SK-N-SH (cell line): ENCODE results near the gene ANHX. TPM values are rescaled to one million over a fixed set of nuclear protein-coding genes. Genes with fewer than 3 reads are reported as not detected.

Source experiments
- CTCF ChIA-PET: fragments of 300-600, 350-600 bp; formaldehyde crosslinking; extraction: SDS; loops from one replicate; lab custom pipeline; 2021; lab: Yijun Ruan, JAX
- POLR2A ChIA-PET: fragments of 350-600 bp; sonication (Branson Sonifier 250); formaldehyde crosslinking; extraction: SDS; loops from one replicate; lab custom pipeline; 2020; ENCODE audit warnings: antibody characterized with exemption, inconsistent platforms; lab: Yijun Ruan, JAX
- DNase-seq: peaks from one replicate; pipeline ENCODE4 v3.0.0; 2012
- H2AFZ ChIP-seq: fragments of 200-600 bp; sonication (generic); 2 replicates; pipeline ENCODE4 v1.8.1; 2016; ENCODE audit warnings: antibody characterized with exemption, mild to moderate bottlenecking, low read depth
- H3F3A ChIP-seq: fragments of 200-600 bp; sonication (generic); replicated peaks from 2 replicates; pipeline ENCODE3; 2016; ENCODE audit warnings: antibody characterized with exemption, mild to moderate bottlenecking; ENCODE audit not compliant: insufficient read depth
- H3K27ac ChIP-seq, 2 experiments: fragments of 200-500 bp in 1 of 2; fragments of 200-600 bp in 1 of 2; sonication (Bioruptor generic) in 1 of 2; sonication (generic), shearing (Covaris generic) in 1 of 2; 2 replicates each; pipeline versions ENCODE4 v1.5.1 to v1.6.1; 2014 to 2016; ENCODE audit warnings: low read depth in 2 of 2, inconsistent platforms in 1 of 2, low read length in 1 of 2, mild to moderate bottlenecking in 1 of 2, mixed read lengths in 1 of 2
- H3K27me3 ChIP-seq: fragments of 200-600 bp; sonication (generic), shearing (Covaris generic); 2 replicates; pipeline ENCODE4 v1.6.1; 2016; ENCODE audit warnings: mixed run types; ENCODE audit not compliant: insufficient read depth
- H3K36me3 ChIP-seq, 2 experiments: fragments of 200-500 bp in 1 of 2; fragments of 200-600 bp in 1 of 2; sonication (Bioruptor generic) in 1 of 2; sonication (generic) in 1 of 2; replicated peaks in 1 of 2; 2 replicates each; pipeline versions ENCODE3 to v1.5.1; 2014 to 2016; ENCODE audit warnings: low read length in 1 of 2, mild to moderate bottlenecking in 1 of 2; ENCODE audit not compliant: insufficient read depth in 2 of 2, control insufficient read depth in 1 of 2
- H3K4me1 ChIP-seq, 2 experiments: fragments of 200-500 bp in 1 of 2; fragments of 200-600 bp in 1 of 2; sonication (Bioruptor generic) in 1 of 2; sonication (generic), shearing (Covaris generic) in 1 of 2; 2 replicates each; pipeline versions ENCODE4 v1.5.1 to v1.6.1; 2014 to 2016; ENCODE audit warnings: low read depth in 1 of 2, low read length in 1 of 2, mixed run types in 1 of 2; ENCODE audit not compliant: insufficient read depth in 2 of 2, control insufficient read depth in 1 of 2
- H3K4me2 ChIP-seq: fragments of 200-600 bp; sonication (generic), shearing (Covaris generic); 2 replicates; pipeline ENCODE4 v1.6.1; 2017; ENCODE audit warnings: mixed run types
- H3K4me3 ChIP-seq, 2 experiments: fragments of 200-500 bp in 1 of 2; fragments of 200-600 bp in 1 of 2; sonication (Bioruptor generic) in 1 of 2; sonication (generic), shearing (Covaris generic) in 1 of 2; 2 replicates each; pipeline versions ENCODE4 v1.5.1 to v1.8.1; 2014 to 2016; ENCODE audit warnings: low read depth in 2 of 2, inconsistent platforms in 1 of 2, low read length in 1 of 2, mild to moderate bottlenecking in 1 of 2, mixed read lengths in 1 of 2, moderate library complexity in 1 of 2
- H3K79me2 ChIP-seq: fragments of 200-600 bp; sonication (generic); 2 replicates; pipeline ENCODE4 v1.8.1; 2017; ENCODE audit warnings: mild to moderate bottlenecking; ENCODE audit not compliant: insufficient read depth
- H3K9ac ChIP-seq: fragments of 200-600 bp; sonication (generic); 2 replicates; pipeline ENCODE4 v1.6.1; 2017; ENCODE audit warnings: mixed run types
- H3K9me2 ChIP-seq: fragments of 200-600 bp; sonication (generic); 2 replicates; pipeline ENCODE4 v1.6.1; 2017; ENCODE audit warnings: mixed run types
- H3K9me3 ChIP-seq: fragments of 200-600 bp; sonication (generic); 2 replicates; pipeline ENCODE4 v1.6.1; 2017; ENCODE audit warnings: mixed run types, mild to moderate bottlenecking, moderate library complexity
- H4K20me1 ChIP-seq: fragments of 200-600 bp; sonication (generic); 2 replicates; pipeline ENCODE4 v1.6.1; 2017; ENCODE audit warnings: mild to moderate bottlenecking, mixed run types; ENCODE audit not compliant: insufficient read depth
- CHD2 ChIP-seq: fragments of 150-350 bp; IDR thresholded peaks from 2 replicates; pipeline ENCODE4 v1.6.1; 2018; ENCODE audit warnings: low read length; ENCODE audit not compliant: partially characterized antibody
- CTCF ChIP-seq: fragments of 200-600 bp; sonication (generic); IDR thresholded peaks from 2 replicates; pipeline ENCODE4 v1.6.1; 2017; ENCODE audit warnings: antibody characterized with exemption, mild to moderate bottlenecking, moderate library complexity
- EP300 ChIP-seq, 2 experiments: IDR thresholded peaks; 2 replicates each; pipeline versions ENCODE4 v1.4.0 to v1.6.1; 2012; ENCODE audit warnings: borderline replicate concordance in 1 of 2, low read depth in 1 of 2, low read length in 1 of 2
- FOSL2 ChIP-seq: IDR thresholded peaks from 2 replicates; pipeline ENCODE4 v1.4.0; 2012; ENCODE audit warnings: low read depth, mild to moderate bottlenecking, moderate library complexity, borderline replicate concordance
- FOXJ3 ChIP-seq: sonication (generic); formaldehyde crosslinking; IDR thresholded peaks from 2 replicates; pipeline ENCODE4 v1.5.1; 2020; ENCODE audit warnings: mild to moderate bottlenecking, missing genetic modification reagents
- FOXM1 ChIP-seq: IDR thresholded peaks from 2 replicates; pipeline ENCODE4 v1.4.0; 2012; ENCODE audit warnings: low read depth, mild to moderate bottlenecking
- IRF3 ChIP-seq: fragments of 150-350 bp; IDR thresholded peaks from 2 replicates; pipeline ENCODE4 v1.6.1; 2016; ENCODE audit warnings: mild to moderate bottlenecking, low read depth, low read length
- MAX ChIP-seq: IDR thresholded peaks from 2 replicates; pipeline ENCODE4 v1.4.0; 2012; ENCODE audit warnings: low read depth
- MEF2A ChIP-seq: IDR thresholded peaks from 2 replicates; pipeline ENCODE4 v1.4.0; 2012; ENCODE audit warnings: low read depth, borderline replicate concordance
- NRF1 ChIP-seq: IDR thresholded peaks from 2 replicates; pipeline ENCODE4 v1.6.1; 2012; ENCODE audit warnings: low read depth, mild to moderate bottlenecking, low read length
- PBX3 ChIP-seq: IDR thresholded peaks from 2 replicates; pipeline ENCODE4; 2012
- POLR2AphosphoS5 ChIP-seq: IDR thresholded peaks from 2 replicates; pipeline ENCODE4 v1.6.1; 2012; ENCODE audit warnings: low read depth, low read length
- RCOR1 ChIP-seq: fragments of 150-350 bp; IDR thresholded peaks from 2 replicates; pipeline ENCODE4 v1.6.1; 2017; ENCODE audit warnings: antibody characterized with exemption, low read length
- RFX5 ChIP-seq: IDR thresholded peaks from 2 replicates; pipeline ENCODE4 v1.6.1; 2012; ENCODE audit warnings: mild to moderate bottlenecking, improper control_type of control experiment, low read length
- SMC3 ChIP-seq: IDR thresholded peaks from 2 replicates; pipeline ENCODE4 v1.6.1; 2012; ENCODE audit warnings: low read depth, low read length, improper control_type of control experiment
- TAF1 ChIP-seq: IDR thresholded peaks from 2 replicates; pipeline ENCODE4 v1.6.1; 2012; ENCODE audit warnings: low read depth, mild to moderate bottlenecking, low read length, moderate library complexity, borderline replicate concordance
- TCF12 ChIP-seq: IDR thresholded peaks from 2 replicates; pipeline ENCODE4 v1.4.0; 2012
- WGBS: methylation state at CpG from one replicate; pipeline ENCODE4 v1.1.6; 2017; ENCODE audit warnings: low lambda C conversion rate; 5-methylcytosine and 5-hydroxymethylcytosine counted together
- polyA plus RNA-seq, 3 experiments: library from polyadenylated mRNA; depleted of rRNA; stranded (reverse); fragments of >200 nt; gene quantifications; 2 replicates each; pipeline ENCODE4 v1.2.3, GENCODE V29; 2012
- TF ChIP-seq, protein P1 (sequence below): fragments of 150-350 bp; IDR thresholded peaks from 2 replicates; pipeline ENCODE4 v1.6.1; 2017; ENCODE audit warnings: antibody characterized with exemption, low read length, low read depth, borderline replicate concordance

The ANHX gene
- polyA plus RNA-seq, 1 of the 3 experiments (the other 2 are of a cell fraction), result not detected

- H3K9me2 ChIP-seq, result no peaks in the 10 kb centered on the region
- H3K4me3 ChIP-seq, result no peak overlapping the region
- no peak overlapping the region for H2AFZ ChIP-seq
- no peak for DNase-seq
- no peak overlapping the region for H3K27ac ChIP-seq
- TF ChIP-seq, protein P1, sequence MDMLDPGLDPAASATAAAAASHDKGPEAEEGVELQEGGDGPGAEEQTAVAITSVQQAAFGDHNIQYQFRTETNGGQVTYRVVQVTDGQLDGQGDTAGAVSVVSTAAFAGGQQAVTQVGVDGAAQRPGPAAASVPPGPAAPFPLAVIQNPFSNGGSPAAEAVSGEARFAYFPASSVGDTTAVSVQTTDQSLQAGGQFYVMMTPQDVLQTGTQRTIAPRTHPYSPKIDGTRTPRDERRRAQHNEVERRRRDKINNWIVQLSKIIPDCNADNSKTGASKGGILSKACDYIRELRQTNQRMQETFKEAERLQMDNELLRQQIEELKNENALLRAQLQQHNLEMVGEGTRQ, result no peak
- TF ChIP-seq EP300 (IDR thresholded peaks at IDR 0.05; ENCODE audit: borderline replicate concordance in 1 of 2, low read depth in 1 of 2, low read length in 1 of 2), result no peak
- no peak for TF ChIP-seq NRF1
- TF ChIP-seq SMC3, result no peak
- H4K20me1 ChIP-seq, result no peaks in the 10 kb centered on the region
- CTCF ChIA-PET, result no interaction called here
- H3K9me3 ChIP-seq, result no peaks in the 10 kb centered on the region
- H3K36me3 ChIP-seq, result no peaks in the 10 kb centered on the region
- no peak overlapping the region for H3K9ac ChIP-seq
- POLR2A ChIA-PET, result no interaction called here
- no peaks in the 10 kb centered on the region for H3F3A ChIP-seq
- no peaks in the 10 kb centered on the region for H3K4me1 ChIP-seq
- no peaks in the 10 kb centered on the region for H3K79me2 ChIP-seq
- 9% methylated on average over 10 of the region's 10 CpGs for WGBS
- no peak overlapping the region for H3K4me2 ChIP-seq
- H3K27me3 ChIP-seq, result no peaks in the 10 kb centered on the region
Observed at GRCh38 chr12:133222211-133222610, 13.5 kb downstream of the ANHX start.

- Histone ChIP-seq H3K4me2 (no peak overlapping the region), H2AFZ (no peak overlapping the region), H3F3A (no peaks in the 10 kb centered on the region), H3K79me2 (no peaks in the 10 kb centered on the region), H3K9me2 (no peaks in the 10 kb centered on the region), H3K4me1 (no peaks in the 10 kb centered on the region), H3K4me3 (no peak overlapping the region), H3K27ac (no peak overlapping the region), H3K9me3 (no peaks in the 10 kb centered on the region), H3K9ac (no peak overlapping the region), H4K20me1 (no peaks in the 10 kb centered on the region), H3K27me3 (no peaks in the 10 kb centered on the region), H3K36me3 (no peaks in the 10 kb centered on the region)
- POLR2A ChIA-PET, result no interaction called here
- CTCF ChIA-PET, result no interaction called here
- TF ChIP-seq FOXJ3 (CRISPR knock-in tag) (no peak), CHD2 (no peak), PBX3 (no peak), IRF3 (no peak), CTCF (no peak), POLR2AphosphoS5 (no peak), RFX5 (no peak), TCF12 (no peak), TAF1 (no peak), MEF2A (no peak), SMC3 (no peak), FOXM1 (no peak), MAX (no peak), FOSL2 (no peak), RCOR1 (no peak)
- TF ChIP-seq, protein P1, result no peak
- DNase-seq, result no peak
- 21% methylated on average over 12 of the region's 16 CpGs for WGBS
Observed at GRCh38 chr12:133221241-133221640, 14.4 kb downstream of the ANHX start.
